CD4-positive, alpha-beta T cell treated with Interleukin-6 at 100 ng/mL for 8 hours (primary cell): ENCODE data around the gene CXCL1.

Experiments used
- DNase-seq: peaks from one replicate; pipeline ENCODE4 v3.0.0-alpha.2; 2020; ENCODE audit warnings: mixed read lengths, low spot score

The CXCL1 gene

GRCh38 chr4:73918058-73918457 is 48.9 kb downstream of the CXCL1 start:
- DNase-seq, result no peak

- no peak for DNase-seq
These were observed 50.5 kb downstream of the CXCL1 start for GRCh38 chr4:73919691-73920090.
